K562 (cell line): ENCODE data around the gene EMILIN1. TPM values are rescaled to one million over a fixed set of nuclear protein-coding genes. Genes with fewer than 3 reads are reported as not detected.

Experiments
- BACH1 ChIP-seq: fragments of 200-800 bp; sonication (Bioruptor generic); IDR thresholded peaks from 2 replicates; pipeline ENCODE4 v1.6.1; 2016; ENCODE audit warnings: missing genetic modification characterization, missing compliant biosample characterization
- CBX1 ChIP-seq: sonication (generic); IDR thresholded peaks from 2 replicates; pipeline ENCODE4 v1.6.1; 2016; ENCODE audit warnings: antibody characterized with exemption, low read depth, mild to moderate bottlenecking
- CHD4 ChIP-seq: fragments of 200-600 bp; sonication (generic); IDR thresholded peaks from 3 replicates; pipeline ENCODE4 v1.6.1; 2012; ENCODE audit warnings: low read depth, mild to moderate bottlenecking, mixed read lengths, low read length, inconsistent platforms; ENCODE audit not compliant: insufficient read depth, insufficient replicate concordance, poor library complexity, severe bottlenecking
- CLOCK ChIP-seq: fragments of 250-450 bp; sonication (Bioruptor Pico); IDR thresholded peaks from 2 replicates; pipeline ENCODE4 v1.4.0; 2020; ENCODE audit warnings: mild to moderate bottlenecking, moderate library complexity, borderline replicate concordance
- CREM ChIP-seq: IDR thresholded peaks from 2 replicates; pipeline ENCODE4 v1.6.1; 2014; ENCODE audit warnings: antibody characterized with exemption, low read depth
- CUX1 ChIP-seq: fragments of 200-800 bp; sonication (Bioruptor generic); IDR thresholded peaks from 2 replicates; pipeline ENCODE4 v1.6.1; 2016; ENCODE audit warnings: missing genetic modification characterization, missing compliant biosample characterization
- ERF ChIP-seq: fragments of 450-650 bp; formaldehyde crosslinking; IDR thresholded peaks from 2 replicates; pipeline ENCODE4 v1.4.0; 2020; ENCODE audit warnings: mild to moderate bottlenecking, mixed read lengths
- HES1 ChIP-seq: fragments of 450-650 bp; IDR thresholded peaks from 2 replicates; pipeline ENCODE4 v1.6.1; 2016; ENCODE audit warnings: low read depth, mild to moderate bottlenecking, moderate library complexity
- MYC ChIP-seq, 2 experiments: fragments of 250-450 bp in 1 of 2; sonication (Bioruptor Pico) in 1 of 2; IDR thresholded peaks; 2 replicates each; pipeline versions ENCODE4 v1.5.1 to v1.6.1; 2012 to 2021; ENCODE audit warnings: low read depth in 2 of 2, borderline replicate concordance in 1 of 2, improper control_type of control experiment in 1 of 2, low read length in 1 of 2, mild to moderate bottlenecking in 1 of 2, moderate library complexity in 1 of 2
- POLR2AphosphoS5 ChIP-seq: IDR thresholded peaks from 2 replicates; pipeline ENCODE4 v1.6.1; 2011; ENCODE audit warnings: mild to moderate bottlenecking, low read depth, low read length, moderate library complexity; ENCODE audit not compliant: control insufficient read depth, insufficient read depth
- TFAP4 ChIP-seq: sonication (generic); formaldehyde crosslinking; IDR thresholded peaks from 2 replicates; pipeline ENCODE4 v1.8.0; 2022; ENCODE audit warnings: missing genetic modification reagents, mild to moderate bottlenecking, moderate library complexity, borderline replicate concordance
- ZBTB17 ChIP-seq: fragments of 450-650 bp; formaldehyde crosslinking; IDR thresholded peaks from 2 replicates; pipeline ENCODE4 v1.4.0; 2020; ENCODE audit warnings: mild to moderate bottlenecking
- polyA plus RNA-seq, 8 experiments: library from polyadenylated mRNA; depleted of rRNA in 4 of 8; stranded (reverse) in 5 of 8; unstranded in 3 of 8; fragments of >200 nt; fragmentation: Nextera tagmentation in 2 of 8; fragmentation: Illumina TruSeq in 1 of 8; extraction: Ambion mirVana in 2 of 8; extraction: Trizol in 1 of 8; gene quantifications; 2 replicates each; pipeline versions ENCODE4 v1.2.1 to v1.2.3, GENCODE V29; 2011 to 2014; ENCODE audit warnings: inconsistent platforms in 1 of 8, missing spikeins in 1 of 8
- total RNA-seq, 7 experiments: library from RNA; depleted of rRNA in 6 of 7; stranded (reverse); fragments of >200 nt in 6 of 7; fragmentation: Illumina TruSeq in 2 of 7; extraction: Trizol in 2 of 7; gene quantifications; 2 replicates each; pipeline versions ENCODE4 v1.2.1 to v1.2.3, GENCODE V29; 2011 to 2021; ENCODE audit warnings: low replicate concordance in 1 of 7

The EMILIN1 gene
- total and polyA plus RNA-seq, 9 of the 15 experiments (the other 6 are each of a cell fraction or from before 2014, with no cell fraction given): 0.04 to 2.7 (median 0.54) TPM; not detected in 2

GRCh38 chr2:27092696-27093429 lies 14.4 kb downstream of the EMILIN1 start (continued):
- TF ChIP-seq TFAP4 (CRISPR knock-in tag) (peak; percentile 23; the same call in 1 of the 2 replicates), CHD4 (no peak), ERF (CRISPR knock-in tag) (0 out of 2 replicates have a peak, but pooled peaks have one; percentile 61), MYC (IDR thresholded peaks at IDR 0.05; ENCODE audit: low read depth, low read length) (peak; percentile 97), MYC (CRISPR knock-in tag; IDR thresholded peaks at IDR 0.05; ENCODE audit: borderline replicate concordance, low read depth) (peak; percentile 84), CLOCK (no peak), POLR2AphosphoS5 (0 out of 2 replicates have a peak, but pooled peaks have one; percentile 29), CUX1 (CRISPR knock-in tag) (peak; percentile 79), BACH1 (no peak), ZBTB17 (CRISPR knock-in tag) (peak; percentile 80), CREM (peak; percentile 66; the same call in 1 of the 2 replicates), HES1 (peak; percentile 83), CBX1 (no peak)
